ENCODE measurements around the gene CFAP210.

DNA sequence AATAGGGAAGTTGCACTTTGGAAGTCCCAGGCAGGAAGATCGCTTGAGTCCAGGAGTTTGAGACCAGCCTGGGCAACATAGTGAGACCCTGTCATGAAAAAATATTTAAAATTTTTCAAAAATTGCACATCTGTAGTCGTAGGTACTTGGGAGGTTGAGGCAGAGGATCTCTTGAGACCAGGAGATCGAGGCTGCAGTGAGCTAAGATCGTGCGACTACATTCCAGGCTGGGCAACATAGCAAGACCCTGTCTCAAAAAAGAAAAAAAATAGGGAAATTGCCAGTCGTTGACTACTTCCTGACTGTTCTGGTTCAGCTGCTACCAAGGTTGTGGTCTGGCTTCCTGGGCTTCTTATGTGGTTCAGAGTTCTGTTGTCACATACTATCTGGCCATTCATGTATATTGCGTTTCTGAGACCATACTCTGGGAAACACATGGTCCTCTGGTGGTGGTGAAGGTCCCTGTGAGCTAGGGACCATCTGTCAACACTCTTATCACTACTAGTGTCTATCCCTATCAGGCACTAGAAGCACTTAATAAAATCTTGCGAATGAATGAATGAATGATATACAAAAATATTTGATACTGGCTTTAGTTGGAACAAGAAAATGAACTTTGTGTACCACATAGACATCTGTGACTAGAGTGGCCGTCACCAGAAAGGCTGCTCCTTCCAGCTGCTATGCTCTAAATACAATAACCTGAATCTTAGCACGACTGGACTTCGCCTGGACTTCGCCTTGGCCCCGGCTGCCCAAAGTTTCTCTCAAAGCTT lies 38.6 kb upstream of the CFAP210 start:
- TF ChIP-seq, protein P1, sequence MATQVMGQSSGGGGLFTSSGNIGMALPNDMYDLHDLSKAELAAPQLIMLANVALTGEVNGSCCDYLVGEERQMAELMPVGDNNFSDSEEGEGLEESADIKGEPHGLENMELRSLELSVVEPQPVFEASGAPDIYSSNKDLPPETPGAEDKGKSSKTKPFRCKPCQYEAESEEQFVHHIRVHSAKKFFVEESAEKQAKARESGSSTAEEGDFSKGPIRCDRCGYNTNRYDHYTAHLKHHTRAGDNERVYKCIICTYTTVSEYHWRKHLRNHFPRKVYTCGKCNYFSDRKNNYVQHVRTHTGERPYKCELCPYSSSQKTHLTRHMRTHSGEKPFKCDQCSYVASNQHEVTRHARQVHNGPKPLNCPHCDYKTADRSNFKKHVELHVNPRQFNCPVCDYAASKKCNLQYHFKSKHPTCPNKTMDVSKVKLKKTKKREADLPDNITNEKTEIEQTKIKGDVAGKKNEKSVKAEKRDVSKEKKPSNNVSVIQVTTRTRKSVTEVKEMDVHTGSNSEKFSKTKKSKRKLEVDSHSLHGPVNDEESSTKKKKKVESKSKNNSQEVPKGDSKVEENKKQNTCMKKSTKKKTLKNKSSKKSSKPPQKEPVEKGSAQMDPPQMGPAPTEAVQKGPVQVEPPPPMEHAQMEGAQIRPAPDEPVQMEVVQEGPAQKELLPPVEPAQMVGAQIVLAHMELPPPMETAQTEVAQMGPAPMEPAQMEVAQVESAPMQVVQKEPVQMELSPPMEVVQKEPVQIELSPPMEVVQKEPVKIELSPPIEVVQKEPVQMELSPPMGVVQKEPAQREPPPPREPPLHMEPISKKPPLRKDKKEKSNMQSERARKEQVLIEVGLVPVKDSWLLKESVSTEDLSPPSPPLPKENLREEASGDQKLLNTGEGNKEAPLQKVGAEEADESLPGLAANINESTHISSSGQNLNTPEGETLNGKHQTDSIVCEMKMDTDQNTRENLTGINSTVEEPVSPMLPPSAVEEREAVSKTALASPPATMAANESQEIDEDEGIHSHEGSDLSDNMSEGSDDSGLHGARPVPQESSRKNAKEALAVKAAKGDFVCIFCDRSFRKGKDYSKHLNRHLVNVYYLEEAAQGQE (IDR thresholded peaks at IDR 0.05): no peak
- no peak for TF ChIP-seq MAFK (IDR thresholded peaks at IDR 0.05; ENCODE audit: partially characterized antibody)
- no peak for TF ChIP-seq POLR2AphosphoS2 (conservative IDR thresholded peaks at IDR 0.05; ENCODE audit: low read length)
- TF ChIP-seq, protein P2, sequence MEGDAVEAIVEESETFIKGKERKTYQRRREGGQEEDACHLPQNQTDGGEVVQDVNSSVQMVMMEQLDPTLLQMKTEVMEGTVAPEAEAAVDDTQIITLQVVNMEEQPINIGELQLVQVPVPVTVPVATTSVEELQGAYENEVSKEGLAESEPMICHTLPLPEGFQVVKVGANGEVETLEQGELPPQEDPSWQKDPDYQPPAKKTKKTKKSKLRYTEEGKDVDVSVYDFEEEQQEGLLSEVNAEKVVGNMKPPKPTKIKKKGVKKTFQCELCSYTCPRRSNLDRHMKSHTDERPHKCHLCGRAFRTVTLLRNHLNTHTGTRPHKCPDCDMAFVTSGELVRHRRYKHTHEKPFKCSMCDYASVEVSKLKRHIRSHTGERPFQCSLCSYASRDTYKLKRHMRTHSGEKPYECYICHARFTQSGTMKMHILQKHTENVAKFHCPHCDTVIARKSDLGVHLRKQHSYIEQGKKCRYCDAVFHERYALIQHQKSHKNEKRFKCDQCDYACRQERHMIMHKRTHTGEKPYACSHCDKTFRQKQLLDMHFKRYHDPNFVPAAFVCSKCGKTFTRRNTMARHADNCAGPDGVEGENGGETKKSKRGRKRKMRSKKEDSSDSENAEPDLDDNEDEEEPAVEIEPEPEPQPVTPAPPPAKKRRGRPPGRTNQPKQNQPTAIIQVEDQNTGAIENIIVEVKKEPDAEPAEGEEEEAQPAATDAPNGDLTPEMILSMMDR (IDR thresholded peaks at IDR 0.05): no peak
- TF ChIP-seq CHD2 (IDR thresholded peaks at IDR 0.05; ENCODE audit: low read length, partially characterized antibody): no peak
- TF ChIP-seq ESRRA (IDR thresholded peaks at IDR 0.05; ENCODE audit: borderline replicate concordance, low read length): no peak
- no peak for TF ChIP-seq POLR2A (IDR thresholded peaks at IDR 0.05; ENCODE audit: low read length)
- TF ChIP-seq MYC (IDR thresholded peaks at IDR 0.05; ENCODE audit: borderline replicate concordance, low read length): no peak
- TF ChIP-seq RARB (CRISPR knock-in tag; IDR thresholded peaks at IDR 0.05): no peak
- no peak for TF ChIP-seq GATA3 (IDR thresholded peaks at IDR 0.05; ENCODE audit: borderline replicate concordance)
- TF ChIP-seq, protein P3, sequence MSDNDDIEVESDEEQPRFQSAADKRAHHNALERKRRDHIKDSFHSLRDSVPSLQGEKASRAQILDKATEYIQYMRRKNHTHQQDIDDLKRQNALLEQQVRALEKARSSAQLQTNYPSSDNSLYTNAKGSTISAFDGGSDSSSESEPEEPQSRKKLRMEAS (IDR thresholded peaks at IDR 0.05): no peak
- no peak for TF ChIP-seq RAD21 (conservative IDR thresholded peaks at IDR 0.05 in 1 of 2, IDR thresholded peaks at IDR 0.05 in 1 of 2)
